Panc1 (cell line): ENCODE results near the gene ONECUT2. TPM values are rescaled to one million over a fixed set of nuclear protein-coding genes. Genes with fewer than 3 reads are reported as not detected.

Experiments used
- ATAC-seq: fragments of 200-7000 bp; cut with Tn5 transposase; 2 replicates; pipeline ENCODE4 v1.9.1; 2020; ENCODE audit warnings: mild to moderate bottlenecking, moderate library complexity
- BruUV-seq: library from RNA; stranded (reverse); fragments of 400-500 nt; replicated peaks from 2 replicates; lab custom pipeline; 2021; lab: Mats Ljungman, UMichigan
- CTCF ChIA-PET: fragments of 300-600 bp; sonication (Branson Sonifier 250); formaldehyde crosslinking; loops from one replicate; lab custom pipeline; 2022; ENCODE audit warnings: antibody characterized with exemption; lab: Charles Lee
- POLR2A ChIA-PET: fragments of 300-600 bp; sonication (Branson Sonifier 250); formaldehyde crosslinking; loops from one replicate; lab custom pipeline; 2022; ENCODE audit warnings: antibody characterized with exemption; lab: Charles Lee
- DNase-seq: peaks from one replicate; pipeline ENCODE4 v3.0.0-alpha.2; 2010; ENCODE audit warnings: low read depth, low spot score
- H3K27ac ChIP-seq: 2 replicates; pipeline ENCODE4 v1.5.1; 2011; ENCODE audit warnings: mild to moderate bottlenecking, low read length, inconsistent platforms
- H3K27me3 ChIP-seq: fragments of 200-500 bp; sonication (Bioruptor generic); 2 replicates; pipeline ENCODE4 v1.6.0; 2014; ENCODE audit warnings: low read length, inconsistent platforms; ENCODE audit not compliant: control insufficient read depth, insufficient read depth
- H3K36me3 ChIP-seq: fragments of 200-500 bp; sonication (Bioruptor generic); 2 replicates; pipeline ENCODE4 v1.5.1; 2014; ENCODE audit warnings: inconsistent platforms, mild to moderate bottlenecking, low read length, moderate library complexity; ENCODE audit not compliant: control insufficient read depth, insufficient read depth
- H3K4me1 ChIP-seq: 2 replicates; pipeline ENCODE4 v1.5.1; 2011; ENCODE audit warnings: inconsistent platforms, mild to moderate bottlenecking, low read length, moderate library complexity; ENCODE audit not compliant: control insufficient read depth, insufficient read depth
- H3K4me3 ChIP-seq, 2 experiments: 2 replicates each; pipeline ENCODE4 v1.5.1; 2011 to 2012; ENCODE audit warnings: low read depth in 2 of 2, low read length in 2 of 2, mild to moderate bottlenecking in 2 of 2, inconsistent platforms in 1 of 2, moderate library complexity in 1 of 2
- H3K9me3 ChIP-seq: fragments of 200-500 bp; sonication (Bioruptor generic); 2 replicates; pipeline ENCODE4 v1.5.1; 2014; ENCODE audit warnings: low read depth, mild to moderate bottlenecking, inconsistent platforms, low read length, moderate library complexity; ENCODE audit not compliant: control insufficient read depth, insufficient read depth
- POLR2AphosphoS5 ChIP-seq: IDR thresholded peaks from 2 replicates; pipeline ENCODE4 v1.6.1; 2012; ENCODE audit warnings: mild to moderate bottlenecking, low read depth, low read length, moderate library complexity
- SIN3A ChIP-seq: IDR thresholded peaks from 2 replicates; pipeline ENCODE4 v1.6.1; 2012; ENCODE audit warnings: low read depth, mild to moderate bottlenecking, low read length, moderate library complexity, borderline replicate concordance; ENCODE audit not compliant: insufficient read depth
- TCF7L2 ChIP-seq: IDR thresholded peaks from 2 replicates; pipeline ENCODE4 v1.6.1; 2011; ENCODE audit warnings: mild to moderate bottlenecking, low read depth, low read length, inconsistent platforms
- in situ Hi-C: cut with HindIII; loops from 2 replicates; pipeline ENCODE4 v1.10.0; 2016; ENCODE audit warnings: low sequenced_read_pairs, low pct_unique_long_range_greater_than_20kb
- intact Hi-C: fragments of 100-400 bp; cut with micrococcal nuclease; formaldehyde crosslinking; loops from one replicate; pipeline ENCODE4 v1.10.0; 2022; ENCODE audit not compliant: unreplicated experiment
- total RNA-seq: library from RNA; stranded (reverse); gene quantifications from one replicate; pipeline ENCODE4 v1.2.1, GENCODE V29; 2021; ENCODE audit not compliant: unreplicated experiment
- TF ChIP-seq, protein P1 (sequence below), 2 experiments: IDR thresholded peaks; 2 replicates each; pipeline ENCODE4 v1.6.1; 2011 to 2012; ENCODE audit warnings: low read depth in 2 of 2, control low read depth in 1 of 2, low read length in 1 of 2, mild to moderate bottlenecking in 1 of 2, moderate library complexity in 1 of 2; ENCODE audit not compliant: insufficient read depth in 1 of 2
- TF ChIP-seq, protein P2 (sequence below): fragments of 450-650 bp; IDR thresholded peaks from 2 replicates; pipeline ENCODE4 v1.5.1; 2017; ENCODE audit warnings: mild to moderate bottlenecking

The ONECUT2 gene
- total RNA-seq, 1 experiment from 2014 or later: 0.59 TPM

DNA sequence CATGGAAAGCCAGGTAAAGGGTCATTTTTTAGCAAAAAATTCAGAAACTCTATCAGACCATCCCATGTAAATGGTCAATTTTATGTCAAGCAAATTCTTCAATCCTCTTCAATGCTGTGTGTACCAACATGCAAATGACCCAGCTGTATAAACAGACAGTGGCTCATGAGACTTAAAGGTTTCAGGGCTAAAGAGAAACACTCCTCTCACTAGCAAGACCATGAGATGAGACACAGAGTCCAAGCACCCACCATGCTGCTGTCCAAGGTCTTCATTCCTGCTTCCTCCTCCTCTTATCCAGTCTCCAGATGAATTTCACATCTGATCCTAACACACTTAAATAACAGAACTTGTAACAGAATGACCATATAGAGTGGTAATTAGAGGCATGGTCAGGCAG, 30.8 kb upstream of the ONECUT2 start:
- POLR2A ChIA-PET: no interaction called here
- no peaks in the 10 kb centered on the region for H3K27me3 ChIP-seq
- BruUV-seq: no TSS peak

DNA sequence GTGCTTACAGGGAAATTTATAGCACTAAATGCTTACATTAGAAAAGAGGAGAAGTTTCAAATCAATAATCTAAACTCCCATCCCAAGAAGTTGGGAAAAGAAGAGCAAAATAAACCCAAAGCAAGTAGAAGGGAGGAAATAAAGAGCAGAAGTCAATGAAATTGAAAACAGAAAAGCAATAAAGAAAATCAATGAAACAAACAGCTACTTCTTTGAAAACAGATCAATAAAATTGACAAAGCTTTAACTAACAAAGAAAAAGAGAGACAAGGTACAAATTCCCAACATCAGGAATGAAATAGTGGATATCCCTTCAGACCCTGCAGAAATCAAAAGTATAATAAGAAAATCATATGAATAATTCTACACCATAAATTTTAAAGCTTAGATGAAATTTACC, 25.5 kb upstream of the ONECUT2 start:
- ATAC-seq: no peak
- no peak for DNase-seq
- no peak overlapping the region for H3K4me3 ChIP-seq
- ChIA-PET POLR2A (no interaction called here), CTCF (no interaction called here)
- intact Hi-C loops (no loop called here), in situ Hi-C loops (no loop called here)
- H3K27ac ChIP-seq: no peak overlapping the region
- no peaks in the 10 kb centered on the region for H3K4me1 ChIP-seq
- BruUV-seq: no TSS peak
- H3K9me3 ChIP-seq: no peaks in the 10 kb centered on the region
- H3K36me3 ChIP-seq: no peaks in the 10 kb centered on the region
- no peaks in the 10 kb centered on the region for H3K27me3 ChIP-seq
- TF ChIP-seq SIN3A (no peak), POLR2AphosphoS5 (no peak), TCF7L2 (no peak)
- TF ChIP-seq, protein P1, sequence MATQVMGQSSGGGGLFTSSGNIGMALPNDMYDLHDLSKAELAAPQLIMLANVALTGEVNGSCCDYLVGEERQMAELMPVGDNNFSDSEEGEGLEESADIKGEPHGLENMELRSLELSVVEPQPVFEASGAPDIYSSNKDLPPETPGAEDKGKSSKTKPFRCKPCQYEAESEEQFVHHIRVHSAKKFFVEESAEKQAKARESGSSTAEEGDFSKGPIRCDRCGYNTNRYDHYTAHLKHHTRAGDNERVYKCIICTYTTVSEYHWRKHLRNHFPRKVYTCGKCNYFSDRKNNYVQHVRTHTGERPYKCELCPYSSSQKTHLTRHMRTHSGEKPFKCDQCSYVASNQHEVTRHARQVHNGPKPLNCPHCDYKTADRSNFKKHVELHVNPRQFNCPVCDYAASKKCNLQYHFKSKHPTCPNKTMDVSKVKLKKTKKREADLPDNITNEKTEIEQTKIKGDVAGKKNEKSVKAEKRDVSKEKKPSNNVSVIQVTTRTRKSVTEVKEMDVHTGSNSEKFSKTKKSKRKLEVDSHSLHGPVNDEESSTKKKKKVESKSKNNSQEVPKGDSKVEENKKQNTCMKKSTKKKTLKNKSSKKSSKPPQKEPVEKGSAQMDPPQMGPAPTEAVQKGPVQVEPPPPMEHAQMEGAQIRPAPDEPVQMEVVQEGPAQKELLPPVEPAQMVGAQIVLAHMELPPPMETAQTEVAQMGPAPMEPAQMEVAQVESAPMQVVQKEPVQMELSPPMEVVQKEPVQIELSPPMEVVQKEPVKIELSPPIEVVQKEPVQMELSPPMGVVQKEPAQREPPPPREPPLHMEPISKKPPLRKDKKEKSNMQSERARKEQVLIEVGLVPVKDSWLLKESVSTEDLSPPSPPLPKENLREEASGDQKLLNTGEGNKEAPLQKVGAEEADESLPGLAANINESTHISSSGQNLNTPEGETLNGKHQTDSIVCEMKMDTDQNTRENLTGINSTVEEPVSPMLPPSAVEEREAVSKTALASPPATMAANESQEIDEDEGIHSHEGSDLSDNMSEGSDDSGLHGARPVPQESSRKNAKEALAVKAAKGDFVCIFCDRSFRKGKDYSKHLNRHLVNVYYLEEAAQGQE (IDR thresholded peaks at IDR 0.05; ENCODE audit: insufficient read depth in 1 of 2, low read depth in 2 of 2, low read length in 1 of 2): no peak
- TF ChIP-seq, protein P2, sequence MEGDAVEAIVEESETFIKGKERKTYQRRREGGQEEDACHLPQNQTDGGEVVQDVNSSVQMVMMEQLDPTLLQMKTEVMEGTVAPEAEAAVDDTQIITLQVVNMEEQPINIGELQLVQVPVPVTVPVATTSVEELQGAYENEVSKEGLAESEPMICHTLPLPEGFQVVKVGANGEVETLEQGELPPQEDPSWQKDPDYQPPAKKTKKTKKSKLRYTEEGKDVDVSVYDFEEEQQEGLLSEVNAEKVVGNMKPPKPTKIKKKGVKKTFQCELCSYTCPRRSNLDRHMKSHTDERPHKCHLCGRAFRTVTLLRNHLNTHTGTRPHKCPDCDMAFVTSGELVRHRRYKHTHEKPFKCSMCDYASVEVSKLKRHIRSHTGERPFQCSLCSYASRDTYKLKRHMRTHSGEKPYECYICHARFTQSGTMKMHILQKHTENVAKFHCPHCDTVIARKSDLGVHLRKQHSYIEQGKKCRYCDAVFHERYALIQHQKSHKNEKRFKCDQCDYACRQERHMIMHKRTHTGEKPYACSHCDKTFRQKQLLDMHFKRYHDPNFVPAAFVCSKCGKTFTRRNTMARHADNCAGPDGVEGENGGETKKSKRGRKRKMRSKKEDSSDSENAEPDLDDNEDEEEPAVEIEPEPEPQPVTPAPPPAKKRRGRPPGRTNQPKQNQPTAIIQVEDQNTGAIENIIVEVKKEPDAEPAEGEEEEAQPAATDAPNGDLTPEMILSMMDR: no peak

More for the DNA sequence above, 30.8 kb upstream of the ONECUT2 start:
- no peaks in the 10 kb centered on the region for H3K9me3 ChIP-seq
- TF ChIP-seq, protein P1 (IDR thresholded peaks at IDR 0.05; ENCODE audit: insufficient read depth in 1 of 2, low read depth in 2 of 2, low read length in 1 of 2): 0 out of 4 replicates have a peak, but pooled peaks of 1 of the 2 experiments have one; percentile 18
- no peak for TF ChIP-seq SIN3A
- no peak for ATAC-seq
- intact Hi-C loops: no loop called here
- no peak overlapping the region for H3K27ac ChIP-seq
- H3K36me3 ChIP-seq: no peaks in the 10 kb centered on the region
- no peak for DNase-seq
- no peaks in the 10 kb centered on the region for H3K4me1 ChIP-seq
- CTCF ChIA-PET: no interaction called here
- in situ Hi-C loops: no loop called here
- no peak overlapping the region for H3K4me3 ChIP-seq
